Large intestine (tissue), 1 donor: ENCODE measurements around the gene CRYBG1. TPM values are rescaled to one million over a fixed set of nuclear protein-coding genes. Genes with fewer than 3 reads are reported as not detected.

Experiments used
- polyA plus RNA-seq: library from polyadenylated mRNA; unstranded; fragments of 120-200 nt; gene quantifications from one replicate; pipeline ENCODE4 v1.2.1, GENCODE V29; 2013

CRYBG1 gene
- polyA plus RNA-seq, 1 donor = 26.5 TPM

Other genes with a start within 250 kb of the CRYBG1 start
- 33.0 TPM for gene ATG5, start 35.0 kb upstream of the CRYBG1 start, polyA plus RNA-seq